Nephron progenitor cell (in vitro differentiated cells): ENCODE data around the gene DPP6.

Source experiments
- DNase-seq: peaks from one replicate; pipeline ENCODE4 v3.0.0; 2021
- H3K27ac Mint-ChIP-seq: 2 replicates; pipeline ENCODE4 v1.8.0; 2021; ENCODE audit warnings: mild to moderate bottlenecking, moderate library complexity, mixed read lengths
- H3K27me3 Mint-ChIP-seq: 2 replicates; pipeline ENCODE4 v1.8.0; 2021; ENCODE audit warnings: mild to moderate bottlenecking, low read depth, mixed read lengths; ENCODE audit not compliant: poor library complexity
- H3K36me3 Mint-ChIP-seq: 2 replicates; pipeline ENCODE4 v1.8.0; 2021; ENCODE audit warnings: low read depth, mixed read lengths
- H3K4me1 Mint-ChIP-seq: 2 replicates; pipeline ENCODE4 v1.8.0; 2021; ENCODE audit warnings: mixed read lengths
- H3K4me3 Mint-ChIP-seq: 2 replicates; pipeline ENCODE4 v1.8.0; 2021; ENCODE audit warnings: mild to moderate bottlenecking, moderate library complexity, mixed read lengths
- H3K9me3 Mint-ChIP-seq: 2 replicates; pipeline ENCODE4 v1.8.0; 2021; ENCODE audit warnings: mild to moderate bottlenecking, moderate library complexity, mixed read lengths
- CTCF ChIP-seq: fragments of 200-600 bp; sonication (generic); IDR thresholded peaks from 2 replicates; pipeline ENCODE4 v1.5.0; 2021; ENCODE audit warnings: antibody characterized with exemption

The DPP6 gene

GRCh38 chr7:154438571-154439367, 386.6 kb downstream of the DPP6 start:
- DNase-seq, result no peak
- H3K4me1 Mint-ChIP-seq, result no peaks in the 10 kb centered on the region
- H3K4me3 Mint-ChIP-seq, result no peak overlapping the region
- peaks cover 13% of the 10 kb centered on the region for H3K27me3 Mint-ChIP-seq
- H3K27ac Mint-ChIP-seq, result no peak overlapping the region
- H3K36me3 Mint-ChIP-seq, result no peaks in the 10 kb centered on the region
- TF ChIP-seq CTCF, result no peak
- H3K9me3 Mint-ChIP-seq, result peaks cover 3% of the 10 kb centered on the region

- H3K4me1 Mint-ChIP-seq, result no peaks in the 10 kb centered on the region
- no peak overlapping the region for H3K4me3 Mint-ChIP-seq
- peaks cover 3% of the 10 kb centered on the region for H3K9me3 Mint-ChIP-seq
- H3K27me3 Mint-ChIP-seq, result peaks cover 11% of the 10 kb centered on the region
- no peak for TF ChIP-seq CTCF
- no peak overlapping the region for H3K27ac Mint-ChIP-seq
- no peak for DNase-seq
- no peaks in the 10 kb centered on the region for H3K36me3 Mint-ChIP-seq
Measured at GRCh38 chr7:154440058-154440457, 387.9 kb downstream of the DPP6 start.

GRCh38 chr7:154440651-154441050, 388.5 kb downstream of the DPP6 start:
- no peaks in the 10 kb centered on the region for H3K4me1 Mint-ChIP-seq
- DNase-seq, result no peak
- no peak overlapping the region for H3K27ac Mint-ChIP-seq
- peaks cover 3% of the 10 kb centered on the region for H3K9me3 Mint-ChIP-seq
- no peak overlapping the region for H3K4me3 Mint-ChIP-seq
- TF ChIP-seq CTCF, result no peak
- peaks cover 10% of the 10 kb centered on the region for H3K27me3 Mint-ChIP-seq
- H3K36me3 Mint-ChIP-seq, result no peaks in the 10 kb centered on the region

- no peak for TF ChIP-seq CTCF
- H3K4me1 Mint-ChIP-seq, result no peaks in the 10 kb centered on the region
- peaks cover 10% of the 10 kb centered on the region for H3K27me3 Mint-ChIP-seq
- no peaks in the 10 kb centered on the region for H3K36me3 Mint-ChIP-seq
- H3K9me3 Mint-ChIP-seq, result peaks cover 12% of the 10 kb centered on the region
- no peak for DNase-seq
- H3K27ac Mint-ChIP-seq, result no peak overlapping the region
- H3K4me3 Mint-ChIP-seq, result no peak overlapping the region
Measured at GRCh38 chr7:154441811-154442210, 389.6 kb downstream of the DPP6 start.

- Mint-ChIP-seq H3K36me3 (no peaks in the 10 kb centered on the region), H3K27me3 (peaks cover 10% of the 10 kb centered on the region), H3K27ac (no peak overlapping the region), H3K4me1 (no peaks in the 10 kb centered on the region), H3K9me3 (peaks cover 19% of the 10 kb centered on the region), H3K4me3 (no peak overlapping the region)
- DNase-seq, result no peak
- no peak for TF ChIP-seq CTCF
Measured at GRCh38 chr7:154442939-154443338, 390.7 kb downstream of the DPP6 start.

GRCh38 chr7:154450451-154450850, 398.3 kb downstream of the DPP6 start:
- TF ChIP-seq CTCF, result no peak
- no peak for DNase-seq
- Mint-ChIP-seq H3K27ac (no peak overlapping the region), H3K4me1 (no peaks in the 10 kb centered on the region), H3K4me3 (no peak overlapping the region), H3K36me3 (no peaks in the 10 kb centered on the region), H3K9me3 (peaks cover 17% of the 10 kb centered on the region), H3K27me3 (peaks cover 4% of the 10 kb centered on the region)
